GM21786 (cell line): ENCODE measurements around the gene ZNF578.
"Not testable (repeated sequence)": the region's sequence is repeated elsewhere in the genome, so short reads cannot be mapped to it uniquely, and the experiment has no call there.

Experiments used
- ATAC-seq: cut with Tn5 transposase; IDR thresholded peaks from one replicate; pipeline ENCODE4 v1.9.1; 2021; ENCODE audit not compliant: unreplicated experiment

ZNF578 gene

DNA sequence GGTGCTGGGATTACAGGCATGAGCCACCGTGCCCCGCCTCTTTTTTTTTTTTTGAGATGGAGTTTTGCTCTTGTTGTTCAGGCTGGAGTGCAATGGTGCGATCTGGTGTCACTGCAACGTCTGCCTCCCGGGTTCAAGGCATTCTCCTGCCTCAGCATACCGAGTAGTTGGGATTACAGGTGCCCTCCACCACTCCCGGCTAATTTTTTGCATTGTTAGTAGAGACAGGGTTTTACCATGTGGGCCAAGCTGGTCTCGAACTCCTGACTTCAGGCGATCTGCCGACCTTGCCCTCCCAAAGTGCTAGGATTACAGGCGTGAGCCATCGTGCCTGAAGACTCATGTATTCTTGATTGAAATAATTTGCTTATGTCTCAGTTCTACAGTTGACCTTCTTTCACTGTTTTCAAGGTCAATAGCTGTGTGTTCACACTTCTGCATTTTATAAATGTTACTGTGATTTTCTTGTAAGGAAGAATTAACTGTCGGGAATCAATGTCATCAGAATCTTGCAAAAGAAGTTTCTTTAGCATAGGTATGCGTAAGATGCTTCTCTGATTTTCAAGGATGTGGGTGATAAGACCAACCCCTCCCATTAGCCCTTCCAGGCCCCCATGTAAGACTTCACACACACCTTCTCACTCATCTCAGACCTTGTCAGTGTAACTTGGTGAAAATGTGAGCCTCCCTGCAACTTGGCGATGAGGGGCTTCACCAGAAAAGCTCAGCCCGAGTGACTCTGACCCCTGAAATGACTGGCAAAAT lies 104.1 kb downstream of the ZNF578 start:
- no peak for ATAC-seq

- not testable (repeated sequence) for ATAC-seq
These were observed 105.5 kb downstream of the ZNF578 start for GRCh38 chr19:52558732-52559445.

GRCh38 chr19:52561611-52562010 lies 108.3 kb downstream of the ZNF578 start:
- not testable (repeated sequence) for ATAC-seq
